HEK293 (cell line): ENCODE results near the gene MAPK8IP3.

Experiments
- CTCF ChIA-PET: fragments of 350-600 bp; formaldehyde crosslinking; extraction: SDS; loops from one replicate; lab custom pipeline; 2021; ENCODE audit warnings: antibody characterized with exemption; lab: Yijun Ruan, JAX
- POLR2A ChIA-PET: fragments of 300-600 bp; formaldehyde crosslinking; extraction: SDS; loops from one replicate; lab custom pipeline; 2020; ENCODE audit warnings: antibody characterized with exemption, inconsistent platforms; lab: Yijun Ruan, JAX
- H3K27ac ChIP-seq: fragments of 200-500 bp; sonication (Bioruptor generic); 2 replicates; pipeline ENCODE4 v1.5.1; 2014; ENCODE audit warnings: low read depth, low read length, control low read depth, inconsistent platforms; ENCODE audit errors: extremely low read depth
- H3K36me3 ChIP-seq, 2 experiments: fragments of 200-500 bp in 1 of 2; sonication (Bioruptor generic) in 1 of 2; 1 replicate in 1 of 2; 2 replicates in 1 of 2; pipeline ENCODE4 v1.5.1; 2014 to 2017; ENCODE audit warnings: inconsistent platforms in 2 of 2, low read length in 2 of 2; ENCODE audit not compliant: control insufficient read depth in 2 of 2, insufficient read depth in 1 of 2
- H3K4me1 ChIP-seq: fragments of 200-500 bp; sonication (Bioruptor generic); 2 replicates; pipeline ENCODE4 v1.5.1; 2014; ENCODE audit warnings: mild to moderate bottlenecking, low read length, inconsistent platforms; ENCODE audit not compliant: control insufficient read depth, insufficient read depth
- H3K4me3 ChIP-seq: 2 replicates; pipeline ENCODE4 v1.5.1; 2011; ENCODE audit warnings: low read depth, mild to moderate bottlenecking, control low read depth, low read length, moderate library complexity
- H3K9me3 ChIP-seq: fragments of 200-500 bp; sonication (Bioruptor generic); 2 replicates; pipeline ENCODE4 v1.5.1; 2014; ENCODE audit warnings: low read depth, low read length, inconsistent platforms; ENCODE audit not compliant: control insufficient read depth, insufficient read depth
- GLIS2 ChIP-seq: fragments of 450-650 bp; formaldehyde crosslinking; IDR thresholded peaks from 2 replicates; pipeline ENCODE4 v1.5.1; 2016; ENCODE audit warnings: missing biosample characterization, missing genetic modification characterization
- HOXC10 ChIP-seq: sonication (generic); formaldehyde crosslinking; IDR thresholded peaks from 2 replicates; pipeline ENCODE4 v1.8.1; 2023; ENCODE audit warnings: mild to moderate bottlenecking, missing genetic modification reagents
- KLF9 ChIP-seq: fragments of 450-650 bp; formaldehyde crosslinking; IDR thresholded peaks from 2 replicates; pipeline ENCODE4 v1.5.1; 2016; ENCODE audit warnings: missing biosample characterization, missing genetic modification characterization, low read depth
- ZBTB48 ChIP-seq: fragments of 450-650 bp; formaldehyde crosslinking; IDR thresholded peaks from 2 replicates; pipeline ENCODE4 v1.5.1; 2016; ENCODE audit warnings: missing biosample characterization, missing genetic modification characterization
- ZFP41 ChIP-seq: fragments of 450-650 bp; formaldehyde crosslinking; IDR thresholded peaks from 2 replicates; pipeline ENCODE4 v1.5.1; 2016; ENCODE audit warnings: missing biosample characterization, missing genetic modification characterization, borderline replicate concordance
- ZNF132 ChIP-seq: fragments of 450-650 bp; formaldehyde crosslinking; IDR thresholded peaks from 2 replicates; pipeline ENCODE4 v1.5.1; 2017; ENCODE audit warnings: missing biosample characterization, missing genetic modification characterization, borderline replicate concordance
- ZNF211 ChIP-seq: fragments of 450-650 bp; formaldehyde crosslinking; IDR thresholded peaks from 2 replicates; pipeline ENCODE4 v1.5.1; 2016; ENCODE audit warnings: low read depth, missing biosample characterization, missing genetic modification characterization
- ZNF239 ChIP-seq: fragments of 450-650 bp; formaldehyde crosslinking; IDR thresholded peaks from 2 replicates; pipeline ENCODE4 v1.5.1; 2016; ENCODE audit warnings: missing biosample characterization, missing genetic modification characterization
- ZNF248 ChIP-seq: fragments of 450-650 bp; formaldehyde crosslinking; IDR thresholded peaks from 2 replicates; pipeline ENCODE4 v1.5.1; 2017; ENCODE audit warnings: missing biosample characterization, missing genetic modification characterization
- ZNF488 ChIP-seq: fragments of 450-650 bp; formaldehyde crosslinking; IDR thresholded peaks from 2 replicates; pipeline ENCODE4 v1.5.1; 2016; ENCODE audit warnings: missing biosample characterization, missing genetic modification characterization
- ZNF514 ChIP-seq: fragments of 450-650 bp; formaldehyde crosslinking; IDR thresholded peaks from 2 replicates; pipeline ENCODE4 v1.5.1; 2016; ENCODE audit warnings: missing biosample characterization, missing genetic modification characterization
- ZNF560 ChIP-seq: fragments of 450-650 bp; formaldehyde crosslinking; IDR thresholded peaks from 2 replicates; pipeline ENCODE4 v1.5.1; 2017; ENCODE audit warnings: missing biosample characterization, missing genetic modification characterization, borderline replicate concordance
- ZNF596 ChIP-seq: fragments of 450-650 bp; IDR thresholded peaks from 2 replicates; pipeline ENCODE4 v1.5.0; 2018; ENCODE audit warnings: missing biosample characterization, mild to moderate bottlenecking, missing genetic modification characterization, moderate library complexity
- ZNF624 ChIP-seq: fragments of 450-650 bp; formaldehyde crosslinking; IDR thresholded peaks from 2 replicates; pipeline ENCODE4 v1.5.1; 2017; ENCODE audit warnings: missing biosample characterization, missing genetic modification characterization
- ZNF629 ChIP-seq: fragments of 450-650 bp; formaldehyde crosslinking; IDR thresholded peaks from 2 replicates; pipeline ENCODE4 v1.5.1; 2017; ENCODE audit warnings: missing biosample characterization, missing genetic modification characterization
- ZNF639 ChIP-seq: fragments of 450-650 bp; formaldehyde crosslinking; IDR thresholded peaks from 2 replicates; pipeline ENCODE4 v1.5.1; 2016; ENCODE audit warnings: missing biosample characterization, missing genetic modification characterization
- ZNF776 ChIP-seq: fragments of 450-650 bp; formaldehyde crosslinking; IDR thresholded peaks from 2 replicates; pipeline ENCODE4 v1.5.0; 2017; ENCODE audit warnings: missing biosample characterization, missing genetic modification characterization, borderline replicate concordance
- ZNF843 ChIP-seq: fragments of 450-650 bp; formaldehyde crosslinking; IDR thresholded peaks from 2 replicates; pipeline ENCODE4 v1.5.1; 2016; ENCODE audit warnings: missing biosample characterization, missing genetic modification characterization
- ZSCAN23 ChIP-seq: fragments of 450-650 bp; formaldehyde crosslinking; IDR thresholded peaks from 2 replicates; pipeline ENCODE4 v1.5.1; 2016; ENCODE audit warnings: missing biosample characterization, missing genetic modification characterization
- ZSCAN30 ChIP-seq: fragments of 450-650 bp; IDR thresholded peaks from 2 replicates; pipeline ENCODE4 v1.5.1; 2018; ENCODE audit warnings: missing biosample characterization, mild to moderate bottlenecking, missing genetic modification characterization, moderate library complexity
- TF ChIP-seq, protein P1 (sequence below): fragments of 450-650 bp; formaldehyde crosslinking; IDR thresholded peaks from 2 replicates; pipeline ENCODE4 v1.5.1; 2017; ENCODE audit warnings: missing biosample characterization, missing genetic modification characterization
- TF ChIP-seq, protein P2 (sequence below): fragments of 450-650 bp; formaldehyde crosslinking; optimal IDR thresholded peaks from 2 replicates; pipeline ENCODE3; 2016; ENCODE audit warnings: missing biosample characterization, mild to moderate bottlenecking, missing genetic modification characterization
- TF ChIP-seq, protein P3 (sequence below): fragments of 450-650 bp; formaldehyde crosslinking; IDR thresholded peaks from 2 replicates; pipeline ENCODE4 v1.5.1; 2017; ENCODE audit warnings: missing biosample characterization, missing genetic modification characterization

Gene MAPK8IP3

GRCh38 chr16:1751946-1752345 is 46.0 kb downstream of the MAPK8IP3 start:
- no peaks in the 10 kb centered on the region for H3K4me1 ChIP-seq
- POLR2A ChIA-PET: no interaction called here
- H3K9me3 ChIP-seq: no peaks in the 10 kb centered on the region
- no peak overlapping the region for H3K4me3 ChIP-seq
- TF ChIP-seq ZSCAN23 (tag by site-specific recombination) (no peak), ZNF560 (tag by site-specific recombination) (no peak), ZNF239 (tag by site-specific recombination) (no peak), ZNF624 (no peak), HOXC10 (no peak), ZNF132 (tag by site-specific recombination) (no peak), ZNF639 (no peak), ZNF629 (tag by site-specific recombination) (no peak), ZBTB48 (tag by site-specific recombination) (no peak), ZNF843 (no peak), ZNF514 (tag by site-specific recombination) (no peak), ZNF488 (tag by site-specific recombination) (no peak), ZNF596 (no peak)
- TF ChIP-seq, protein P1, sequence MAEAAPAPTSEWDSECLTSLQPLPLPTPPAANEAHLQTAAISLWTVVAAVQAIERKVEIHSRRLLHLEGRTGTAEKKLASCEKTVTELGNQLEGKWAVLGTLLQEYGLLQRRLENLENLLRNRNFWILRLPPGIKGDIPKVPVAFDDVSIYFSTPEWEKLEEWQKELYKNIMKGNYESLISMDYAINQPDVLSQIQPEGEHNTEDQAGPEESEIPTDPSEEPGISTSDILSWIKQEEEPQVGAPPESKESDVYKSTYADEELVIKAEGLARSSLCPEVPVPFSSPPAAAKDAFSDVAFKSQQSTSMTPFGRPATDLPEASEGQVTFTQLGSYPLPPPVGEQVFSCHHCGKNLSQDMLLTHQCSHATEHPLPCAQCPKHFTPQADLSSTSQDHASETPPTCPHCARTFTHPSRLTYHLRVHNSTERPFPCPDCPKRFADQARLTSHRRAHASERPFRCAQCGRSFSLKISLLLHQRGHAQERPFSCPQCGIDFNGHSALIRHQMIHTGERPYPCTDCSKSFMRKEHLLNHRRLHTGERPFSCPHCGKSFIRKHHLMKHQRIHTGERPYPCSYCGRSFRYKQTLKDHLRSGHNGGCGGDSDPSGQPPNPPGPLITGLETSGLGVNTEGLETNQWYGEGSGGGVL (tag by site-specific recombination): no peak
- TF ChIP-seq, protein P2, sequence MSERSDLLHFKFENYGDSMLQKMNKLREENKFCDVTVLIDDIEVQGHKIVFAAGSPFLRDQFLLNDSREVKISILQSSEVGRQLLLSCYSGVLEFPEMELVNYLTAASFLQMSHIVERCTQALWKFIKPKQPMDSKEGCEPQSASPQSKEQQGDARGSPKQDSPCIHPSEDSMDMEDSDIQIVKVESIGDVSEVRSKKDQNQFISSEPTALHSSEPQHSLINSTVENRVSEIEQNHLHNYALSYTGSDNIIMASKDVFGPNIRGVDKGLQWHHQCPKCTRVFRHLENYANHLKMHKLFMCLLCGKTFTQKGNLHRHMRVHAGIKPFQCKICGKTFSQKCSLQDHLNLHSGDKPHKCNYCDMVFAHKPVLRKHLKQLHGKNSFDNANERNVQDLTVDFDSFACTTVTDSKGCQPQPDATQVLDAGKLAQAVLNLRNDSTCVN: no peak
- H3K36me3 ChIP-seq: peaks cover 14 to 63% of the 10 kb centered on the region in 2 experiments; a peak in 2 of 3 replicates
- no peak overlapping the region for H3K27ac ChIP-seq
- CTCF ChIA-PET: interaction anchor here (0.6 kb wide), 1 partner anchor 37 kb away, joined by 4 read pairs; no protein-coding TSS in a partner anchor

GRCh38 chr16:1752853-1753252 is 46.9 kb downstream of the MAPK8IP3 start:
- ChIA-PET POLR2A (no interaction called here), CTCF (interaction anchor here (0.6 kb wide), 2 partner anchors 29 to 36 kb away, joined by 3 to 4 read pairs; no protein-coding TSS in a partner anchor)
- no peak for TF ChIP-seq KLF9 (tag by site-specific recombination)
- no peak for TF ChIP-seq ZNF248 (tag by site-specific recombination)
- TF ChIP-seq, protein P1 (tag by site-specific recombination): no peak
- TF ChIP-seq ZSCAN30 (tag by site-specific recombination): no peak
- TF ChIP-seq ZNF211 (tag by site-specific recombination): no peak
- no peak for TF ChIP-seq GLIS2 (tag by site-specific recombination)
- TF ChIP-seq, protein P3, sequence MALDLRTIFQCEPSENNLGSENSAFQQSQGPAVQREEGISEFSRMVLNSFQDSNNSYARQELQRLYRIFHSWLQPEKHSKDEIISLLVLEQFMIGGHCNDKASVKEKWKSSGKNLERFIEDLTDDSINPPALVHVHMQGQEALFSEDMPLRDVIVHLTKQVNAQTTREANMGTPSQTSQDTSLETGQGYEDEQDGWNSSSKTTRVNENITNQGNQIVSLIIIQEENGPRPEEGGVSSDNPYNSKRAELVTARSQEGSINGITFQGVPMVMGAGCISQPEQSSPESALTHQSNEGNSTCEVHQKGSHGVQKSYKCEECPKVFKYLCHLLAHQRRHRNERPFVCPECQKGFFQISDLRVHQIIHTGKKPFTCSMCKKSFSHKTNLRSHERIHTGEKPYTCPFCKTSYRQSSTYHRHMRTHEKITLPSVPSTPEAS (tag by site-specific recombination): no peak
- TF ChIP-seq ZFP41 (tag by site-specific recombination): no peak
- TF ChIP-seq ZNF776 (tag by site-specific recombination): no peak
- no peaks in the 10 kb centered on the region for H3K9me3 ChIP-seq
- peaks cover 14 to 60% of the 10 kb centered on the region in 2 experiments; a peak in 2 of 3 replicates for H3K36me3 ChIP-seq
- H3K27ac ChIP-seq: no peak overlapping the region
- H3K4me3 ChIP-seq: no peak overlapping the region
- H3K4me1 ChIP-seq: no peaks in the 10 kb centered on the region
